ENCODE measurements around the gene ARL4C.
A peak's percentile ranks its signal among the peaks of the same experiment; 100 is the strongest.
"Not testable (repeated sequence)": the region's sequence is repeated elsewhere in the genome, so short reads cannot be mapped to it uniquely, and the experiment has no call there.

The ARL4C gene

DNA sequence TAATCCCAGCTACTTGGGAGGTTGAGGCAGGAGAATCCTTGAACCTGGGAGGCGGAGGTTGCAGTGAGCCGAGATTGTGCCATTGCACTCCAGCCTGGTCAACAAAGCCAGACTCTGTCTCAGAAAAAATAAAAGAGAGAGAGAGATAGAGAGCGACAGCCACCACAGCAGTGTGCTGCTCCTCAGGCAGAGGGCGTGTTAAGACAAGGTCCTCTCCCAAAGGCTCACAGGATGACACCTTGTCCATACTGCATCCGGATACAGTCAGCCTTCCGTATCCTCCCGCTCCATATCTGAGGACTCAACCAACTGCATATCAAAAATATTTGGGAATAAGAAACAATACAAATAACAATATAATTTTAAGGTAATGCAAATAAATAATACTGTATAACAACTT is 20.1 kb downstream of the ARL4C start:
- DNase-seq (ENCODE audit: low read depth in 2 of 2): no peak

DNA sequence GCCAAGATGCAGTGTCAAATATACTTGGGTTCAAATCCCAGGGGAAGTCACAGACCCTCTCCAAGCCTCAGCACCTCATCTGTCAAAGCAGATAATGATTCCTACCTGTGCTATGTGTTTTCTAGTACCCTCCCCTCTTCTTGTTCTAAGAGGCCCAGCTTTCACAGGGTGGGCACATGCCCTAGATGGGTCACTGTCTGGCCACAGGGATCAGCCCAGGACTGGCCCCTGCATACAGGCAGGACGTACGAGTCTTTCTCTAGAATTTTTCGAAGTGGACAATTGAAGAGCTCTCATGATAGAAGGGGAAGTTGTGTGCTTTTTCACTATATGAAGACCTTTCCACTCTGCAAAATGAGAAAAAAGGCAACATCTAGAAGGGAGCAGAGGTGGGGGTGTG is 22.2 kb downstream of the ARL4C start:
- no peak for DNase-seq (ENCODE audit: low read depth in 2 of 2)

DNA sequence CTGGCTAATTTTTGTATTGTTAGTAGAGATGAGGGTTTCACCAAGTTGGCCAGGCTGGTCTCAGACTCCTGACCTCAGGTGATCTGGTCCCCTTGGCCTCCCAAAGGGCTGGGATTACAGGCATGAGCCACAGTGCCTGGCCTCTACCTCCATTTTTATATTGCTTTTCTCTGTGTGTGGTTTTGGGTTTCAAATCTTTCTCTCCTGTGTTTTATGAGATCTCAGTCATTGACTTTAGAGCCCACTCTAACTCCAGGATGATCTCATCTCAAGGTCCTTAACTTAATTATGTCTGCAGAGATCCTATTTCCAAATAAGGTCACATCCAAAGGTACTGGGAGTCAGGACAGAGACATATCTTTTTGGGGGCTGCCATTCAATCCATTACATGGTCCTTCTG is 24.7 kb downstream of the ARL4C start:
- DNase-seq (ENCODE audit: low read depth in 2 of 2): no peak

DNA sequence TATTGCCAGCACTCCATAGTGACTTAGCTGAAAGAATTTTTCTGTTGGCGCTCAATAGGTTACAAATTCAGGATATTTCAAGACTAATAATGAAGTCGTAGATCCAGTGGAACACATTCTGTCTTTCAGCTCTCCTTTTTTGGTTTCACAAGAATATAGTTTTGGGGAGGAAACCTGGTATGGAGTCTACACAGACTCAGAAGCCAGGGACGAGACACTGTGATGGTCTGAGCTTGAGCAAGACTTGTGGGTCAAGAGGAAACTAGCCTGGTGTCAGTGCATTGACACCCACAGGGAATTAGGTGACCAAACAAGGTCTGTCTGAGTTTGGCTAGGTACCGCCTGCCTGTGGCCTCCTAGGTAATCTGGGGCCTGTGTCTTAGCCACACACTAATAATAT is 26.9 kb downstream of the ARL4C start:
- DNase-seq (ENCODE audit: low read depth in 2 of 2): no peak

DNA sequence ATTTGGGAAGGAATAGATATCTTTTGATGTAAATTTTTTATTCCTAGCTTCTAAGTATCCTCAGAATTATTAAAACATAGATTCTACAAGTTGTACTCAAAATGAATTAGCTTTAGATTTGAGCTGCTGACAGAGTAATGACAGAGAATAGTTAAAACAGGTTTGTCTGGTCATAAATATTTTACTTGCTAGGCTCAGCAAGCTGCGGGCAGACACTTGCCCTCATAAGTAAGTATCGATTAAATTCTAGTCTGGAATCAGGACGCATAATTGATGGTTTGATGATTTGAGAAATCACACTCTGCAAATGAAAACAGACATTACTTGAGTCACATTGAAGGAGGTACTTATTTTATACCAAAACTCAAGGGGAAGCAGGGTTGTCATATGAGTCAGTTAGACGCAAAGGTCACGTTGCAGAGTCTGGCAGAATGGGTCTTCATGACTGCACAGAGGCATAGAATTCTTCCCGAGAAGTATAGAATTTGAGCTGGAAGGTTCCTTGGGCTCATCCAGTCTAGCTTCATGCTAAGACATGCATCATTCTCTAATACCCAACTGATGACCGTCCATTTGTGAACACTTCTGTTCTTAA is 27.5 kb downstream of the ARL4C start:
- DNase-seq (ENCODE audit: low read depth in 2 of 2): no peak

DNA sequence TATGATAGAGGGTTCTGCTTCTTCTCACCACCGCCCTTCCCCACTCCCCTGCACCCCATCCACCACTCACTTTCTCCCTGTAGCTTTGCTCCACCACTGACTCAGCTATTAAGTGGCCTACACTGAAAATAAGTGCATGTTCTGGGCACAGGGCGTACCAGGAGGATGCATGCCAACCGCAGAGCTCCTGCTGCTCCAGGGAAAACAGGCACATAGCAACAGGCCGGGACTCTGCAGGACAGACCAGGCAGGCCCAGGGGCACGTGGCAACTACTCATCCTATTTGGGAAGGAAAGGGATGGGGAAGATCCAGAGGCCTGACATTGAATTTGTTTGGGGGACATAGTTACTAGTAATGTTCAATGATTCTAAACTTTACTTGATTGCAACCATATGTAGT is 28.4 kb downstream of the ARL4C start:
- no peak for DNase-seq (ENCODE audit: low read depth in 2 of 2)

DNA sequence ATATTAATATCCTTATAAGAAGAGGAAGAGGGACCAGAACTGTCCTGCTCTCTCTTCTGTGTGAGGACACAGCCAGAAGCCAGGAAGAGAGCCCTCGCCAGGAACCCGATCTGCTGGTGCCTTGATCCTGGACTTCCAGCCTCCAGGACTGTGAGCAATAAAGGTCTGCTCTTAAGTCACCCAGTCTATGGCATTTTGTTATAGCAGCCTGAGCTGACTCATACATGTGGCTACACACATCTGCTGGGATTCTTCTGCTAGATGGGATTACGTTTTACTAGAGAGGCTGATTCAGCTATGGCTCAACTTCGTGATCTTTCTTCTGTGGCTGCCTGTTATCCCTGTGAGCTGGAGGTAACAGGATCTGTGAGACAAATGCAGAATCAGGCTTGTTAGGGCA is 29.6 kb downstream of the ARL4C start:
- no peak for DNase-seq (ENCODE audit: low read depth in 2 of 2)

DNA sequence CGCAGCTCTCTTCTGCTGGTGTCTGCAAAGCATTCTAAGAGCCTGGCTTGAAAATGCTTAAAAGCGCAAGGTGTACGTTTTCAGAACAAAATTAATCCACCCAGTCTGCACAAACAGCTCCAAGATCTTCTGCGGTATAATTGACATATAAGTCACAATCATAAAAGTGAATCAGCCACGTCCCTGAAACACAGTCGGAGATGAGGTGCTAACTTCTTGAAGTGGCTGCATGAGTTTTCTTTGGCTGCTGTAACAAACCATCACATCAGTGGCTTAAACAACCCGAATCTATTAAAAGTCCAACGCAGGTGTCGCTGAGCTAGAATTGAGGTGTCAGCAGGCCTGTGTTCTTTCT is 32.6 kb downstream of the ARL4C start:
- DNase-seq (ENCODE audit: low read depth in 2 of 2): no peak

DNA sequence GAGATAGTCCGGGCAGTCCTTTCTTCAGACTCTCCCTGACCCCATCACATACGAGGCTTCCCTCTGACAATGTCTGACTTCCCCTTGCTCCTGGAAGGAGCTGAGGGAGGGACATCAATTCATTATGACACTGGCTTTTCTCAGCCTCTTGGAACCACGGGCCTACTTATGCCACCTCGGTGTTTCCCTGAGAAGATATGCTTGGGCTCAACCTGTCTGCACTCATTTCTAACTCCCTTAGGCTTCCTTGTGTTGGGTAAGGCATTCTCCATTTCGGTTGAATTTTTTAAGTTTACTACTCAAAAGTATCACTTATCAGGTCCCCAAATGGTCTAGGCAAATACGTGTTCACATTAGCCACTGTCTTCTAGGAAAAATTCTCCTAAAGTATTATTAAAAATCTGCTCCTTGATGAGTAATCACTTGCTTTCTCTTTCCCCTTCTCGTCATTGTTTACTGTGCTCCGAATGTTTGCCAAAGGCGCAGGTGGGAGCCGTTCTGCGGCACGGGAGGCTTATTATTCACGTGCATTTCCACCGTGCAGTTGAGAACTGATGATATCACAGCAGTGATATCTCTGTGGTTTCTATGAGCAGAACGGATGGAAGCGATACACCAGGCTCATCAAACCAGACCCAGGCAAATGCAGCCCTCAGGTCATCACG is 33.1 kb downstream of the ARL4C start:
- peak; percentile 43 to 58 for DNase-seq (ENCODE audit: low read depth in 2 of 2)

DNA sequence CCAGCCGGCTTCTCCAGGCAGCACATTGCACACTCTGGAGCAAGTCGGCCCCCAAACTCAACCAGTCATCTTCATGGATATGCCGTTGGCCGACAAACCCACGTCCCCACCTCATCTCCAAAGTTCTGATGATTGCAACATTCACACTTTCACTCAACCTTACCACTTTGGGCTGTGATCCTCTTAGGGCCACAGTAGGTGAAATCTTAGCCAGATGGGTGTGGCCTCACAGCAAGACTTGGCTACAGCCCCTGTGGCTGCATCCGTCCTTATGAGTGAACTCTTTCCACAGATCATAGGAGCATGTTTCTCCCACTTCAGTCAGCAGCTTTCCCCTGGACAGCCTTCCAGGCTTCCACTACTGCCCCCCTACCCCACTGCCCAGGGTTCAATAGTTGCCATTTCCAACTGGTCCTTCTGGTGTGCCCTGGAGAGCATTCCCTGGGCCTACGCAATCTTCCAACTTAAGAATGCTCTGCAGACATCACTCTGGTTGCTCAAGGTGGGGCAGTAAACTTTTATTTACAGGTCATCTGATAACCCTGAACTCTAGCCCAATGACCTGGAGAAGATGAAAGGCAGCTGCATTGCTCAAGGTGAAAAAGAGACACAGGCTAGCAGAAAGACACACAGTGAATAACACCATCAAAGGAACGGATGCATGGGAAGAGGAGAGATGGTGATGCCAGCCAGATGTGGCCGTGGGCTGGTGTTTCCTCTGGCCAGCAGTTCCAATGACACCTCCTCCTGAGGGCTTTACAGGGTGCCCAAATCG is 34.5 kb downstream of the ARL4C start:
- DNase-seq (ENCODE audit: low read depth in 2 of 2): no peak

DNA sequence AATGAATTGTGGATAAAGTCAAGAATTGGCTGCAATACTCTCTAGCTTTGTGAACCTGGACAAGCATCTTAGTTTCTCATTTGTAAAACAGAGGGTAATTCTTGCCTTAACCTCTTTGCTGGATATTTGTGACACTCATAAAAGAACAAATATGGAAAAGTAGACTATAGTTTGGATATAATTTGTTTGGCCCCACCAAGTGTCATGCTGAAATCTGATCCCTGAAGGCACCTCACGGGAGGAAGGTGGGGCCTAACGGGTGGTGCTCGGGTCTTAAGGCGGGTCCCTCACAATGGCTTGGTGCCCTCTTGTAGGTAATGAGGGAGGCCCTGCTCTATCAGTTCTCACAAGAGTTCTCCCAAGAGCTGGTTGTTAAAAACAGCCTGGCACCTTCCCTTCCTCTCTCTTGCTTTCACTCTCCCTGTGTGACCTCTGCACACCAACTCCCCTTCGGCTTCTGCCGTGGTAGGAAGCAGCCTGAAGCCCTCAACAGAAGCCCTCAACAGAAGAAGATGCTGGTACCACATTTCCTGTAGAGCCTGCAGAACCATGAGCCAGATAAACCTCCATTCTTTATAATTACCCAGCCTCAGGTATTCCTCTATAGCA is 37.4 kb downstream of the ARL4C start:
- DNase-seq (ENCODE audit: low read depth in 2 of 2): no peak

DNA sequence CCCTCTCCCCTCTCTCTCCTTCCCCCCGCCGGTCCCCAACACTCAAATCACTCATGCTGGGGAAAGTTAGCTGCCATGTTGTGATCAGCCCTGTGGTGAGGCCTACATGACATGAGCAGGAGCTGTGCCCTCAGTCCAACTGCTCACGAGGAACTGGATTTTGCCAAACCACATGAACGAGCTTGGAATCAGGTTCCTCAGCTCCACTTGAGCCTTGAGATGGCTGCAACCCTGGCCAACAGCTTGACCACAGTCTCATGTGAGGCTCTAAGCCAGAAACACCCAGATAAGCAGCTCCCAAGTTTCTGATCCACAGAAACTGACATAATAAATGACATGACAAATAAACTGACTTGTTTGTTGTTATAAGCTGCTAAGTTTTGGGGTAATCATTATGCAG is 38.4 kb downstream of the ARL4C start:
- DNase-seq (ENCODE audit: low read depth in 2 of 2): no peak

DNA sequence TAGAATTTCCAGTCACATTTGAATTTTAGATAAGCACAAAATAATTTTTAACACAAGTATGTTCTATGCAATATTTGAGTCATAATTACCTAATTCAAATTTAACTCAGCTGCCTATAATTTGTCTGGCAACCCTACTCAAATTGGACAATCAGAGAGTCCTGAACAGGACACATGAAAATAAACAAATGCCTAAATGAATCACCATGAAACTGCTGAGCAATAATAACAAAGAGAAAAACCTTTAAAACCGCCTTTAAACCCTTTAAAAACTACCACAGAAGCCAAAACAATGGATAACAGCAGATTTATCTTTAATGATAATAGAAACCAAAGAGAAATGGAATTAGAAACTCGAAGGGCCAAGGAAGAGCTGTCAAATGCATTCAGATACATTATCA is 39.5 kb downstream of the ARL4C start:
- DNase-seq (ENCODE audit: low read depth in 2 of 2): no peak

DNA sequence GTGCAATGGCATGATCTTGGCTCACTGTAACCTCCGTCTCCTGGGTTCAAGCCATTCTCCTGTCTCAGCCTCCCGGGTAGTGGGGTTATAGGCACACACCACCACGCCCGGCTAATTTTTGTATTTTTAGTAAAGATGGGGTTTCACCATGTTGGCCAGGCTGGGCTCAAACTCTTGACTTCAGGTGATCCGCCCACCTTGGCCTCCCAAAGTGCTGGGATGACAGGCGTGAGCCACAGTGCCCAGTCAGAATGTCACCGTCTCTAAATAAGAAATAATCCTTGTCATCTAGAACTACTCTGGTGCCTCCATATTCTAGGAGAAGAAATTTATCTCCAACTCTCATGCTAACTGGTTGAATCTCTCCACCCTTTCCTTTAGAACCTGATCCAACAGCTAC is 41.6 kb downstream of the ARL4C start:
- DNase-seq (ENCODE audit: low read depth in 2 of 2): not testable (repeated sequence)

DNA sequence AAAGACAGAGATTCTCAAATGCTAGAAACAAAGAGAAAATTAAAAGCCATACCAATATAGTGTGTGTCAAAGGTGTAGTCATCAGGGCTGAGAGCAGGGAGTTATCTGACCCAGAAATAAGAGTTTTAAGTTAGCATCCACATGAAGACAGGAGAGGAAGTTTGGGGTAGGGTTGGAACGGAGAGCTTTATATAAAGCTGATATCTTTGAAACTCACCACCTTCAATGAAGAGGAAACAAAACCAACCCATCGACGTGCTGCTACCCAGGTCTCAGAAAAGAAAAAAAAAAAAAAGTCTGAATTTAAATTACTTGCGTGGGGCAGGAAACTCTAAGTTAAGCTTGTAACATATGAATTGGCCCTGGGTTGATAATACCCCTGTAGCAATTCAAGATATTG is 42.4 kb downstream of the ARL4C start:
- no peak for DNase-seq (ENCODE audit: low read depth in 2 of 2)

DNA sequence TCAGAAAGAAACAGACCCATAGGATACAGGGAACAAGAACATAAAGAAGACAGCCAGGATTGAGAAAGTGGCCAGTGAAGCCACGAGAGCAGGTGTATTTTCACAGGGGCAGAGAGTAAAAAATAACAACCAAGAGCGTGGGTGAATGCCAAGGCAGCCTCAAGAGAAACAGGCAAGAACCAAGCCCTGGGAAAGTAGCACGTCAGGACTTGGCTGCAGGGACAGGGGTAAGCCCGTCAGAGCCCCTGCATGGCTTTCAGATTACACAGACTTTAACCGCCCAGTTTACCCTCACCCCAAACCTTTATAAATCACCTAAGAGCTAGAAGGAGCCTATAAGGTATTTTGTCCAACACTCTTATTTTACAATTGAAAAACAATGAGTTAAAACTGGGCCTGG is 43.7 kb downstream of the ARL4C start:
- no peak for DNase-seq (ENCODE audit: low read depth in 2 of 2)

DNA sequence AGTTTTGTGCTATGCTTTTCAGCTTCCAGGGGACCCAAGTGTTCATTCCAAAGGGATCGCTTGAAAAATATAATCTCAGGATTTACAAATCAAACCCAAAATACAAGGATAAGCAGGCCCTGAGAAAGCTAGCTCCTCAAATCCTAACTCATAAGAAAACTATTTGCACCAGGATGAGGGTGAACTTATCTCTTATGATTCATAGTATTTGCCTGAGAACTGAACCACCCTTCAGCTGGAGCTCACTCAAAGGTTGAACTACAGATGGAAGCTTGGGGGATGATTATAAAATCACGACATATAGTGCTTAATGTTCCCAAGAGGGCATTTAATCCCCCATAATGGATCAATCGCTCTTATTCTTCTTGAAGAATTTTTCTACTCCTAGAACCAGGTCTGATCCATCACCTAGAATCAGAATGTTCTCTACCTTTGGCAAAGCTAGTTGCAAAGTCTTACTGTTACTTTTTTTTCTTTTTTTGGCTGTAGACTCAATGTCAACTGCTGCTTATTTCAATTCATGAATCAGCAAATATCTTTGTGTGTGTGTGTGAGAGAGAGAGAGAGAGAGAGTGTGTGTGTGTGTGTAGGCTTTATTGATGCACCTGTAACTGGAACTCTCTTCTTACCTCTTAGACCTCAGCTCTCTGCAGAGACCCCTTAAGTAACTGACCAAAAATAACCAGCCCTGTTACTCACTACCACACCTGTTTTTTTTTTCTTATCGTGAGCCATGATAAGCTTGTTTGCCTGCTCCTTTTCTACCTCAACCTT is 44.8 kb downstream of the ARL4C start:
- no peak for DNase-seq (ENCODE audit: low read depth in 2 of 2)

DNA sequence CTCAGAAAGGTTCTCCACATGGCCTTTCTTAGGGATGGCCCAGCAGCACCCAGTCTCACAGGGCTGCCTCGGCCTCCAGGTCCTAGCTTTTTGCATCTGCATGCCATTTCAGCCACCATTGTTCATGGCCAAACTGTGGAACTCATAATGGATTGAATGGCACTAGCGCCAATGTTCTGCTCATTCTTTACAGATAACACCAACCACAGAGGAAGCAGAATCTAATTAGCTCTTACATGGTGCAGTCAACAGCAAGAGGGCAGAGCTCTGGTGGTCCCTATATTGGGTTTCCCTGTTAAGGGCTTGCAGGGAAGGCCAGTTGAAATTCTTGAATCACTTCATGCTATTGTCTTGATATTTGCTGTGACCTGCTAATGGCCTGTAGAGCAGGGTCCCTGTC is 45.6 kb downstream of the ARL4C start:
- DNase-seq (ENCODE audit: low read depth in 2 of 2): no peak

DNA sequence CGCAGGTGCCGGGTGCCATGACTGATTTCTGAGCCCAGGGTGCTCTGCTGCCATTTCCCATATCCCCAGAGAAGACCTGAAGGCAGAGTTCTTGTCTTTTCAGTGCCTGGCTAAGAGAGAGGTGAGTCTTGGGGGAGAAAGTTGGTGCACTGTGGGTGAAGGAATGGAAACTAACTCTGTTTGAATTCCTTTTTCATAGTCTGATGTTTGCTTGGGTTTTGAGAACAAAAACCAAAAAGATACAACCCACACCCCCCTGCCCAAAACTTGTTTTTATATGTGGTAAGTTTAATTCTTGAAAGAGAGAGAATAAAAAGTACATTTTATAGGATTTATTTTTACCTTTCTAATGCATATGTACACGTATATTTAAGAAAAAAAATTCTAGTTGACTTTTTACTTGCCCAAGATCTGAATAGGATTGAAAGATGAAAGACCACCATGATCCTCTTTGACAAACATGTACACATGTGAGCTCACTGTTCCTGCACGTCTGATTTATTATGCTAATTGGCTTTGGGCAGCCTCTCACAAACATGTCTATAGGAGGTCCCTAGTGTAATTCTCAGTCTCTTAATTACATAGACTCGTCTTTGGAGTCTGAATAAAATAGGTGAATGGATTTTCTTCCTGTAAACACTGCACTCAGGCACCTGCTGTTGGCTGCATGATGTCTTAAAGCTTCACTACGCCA is 46.3 kb downstream of the ARL4C start:
- no peak for DNase-seq (ENCODE audit: low read depth in 2 of 2)

DNA sequence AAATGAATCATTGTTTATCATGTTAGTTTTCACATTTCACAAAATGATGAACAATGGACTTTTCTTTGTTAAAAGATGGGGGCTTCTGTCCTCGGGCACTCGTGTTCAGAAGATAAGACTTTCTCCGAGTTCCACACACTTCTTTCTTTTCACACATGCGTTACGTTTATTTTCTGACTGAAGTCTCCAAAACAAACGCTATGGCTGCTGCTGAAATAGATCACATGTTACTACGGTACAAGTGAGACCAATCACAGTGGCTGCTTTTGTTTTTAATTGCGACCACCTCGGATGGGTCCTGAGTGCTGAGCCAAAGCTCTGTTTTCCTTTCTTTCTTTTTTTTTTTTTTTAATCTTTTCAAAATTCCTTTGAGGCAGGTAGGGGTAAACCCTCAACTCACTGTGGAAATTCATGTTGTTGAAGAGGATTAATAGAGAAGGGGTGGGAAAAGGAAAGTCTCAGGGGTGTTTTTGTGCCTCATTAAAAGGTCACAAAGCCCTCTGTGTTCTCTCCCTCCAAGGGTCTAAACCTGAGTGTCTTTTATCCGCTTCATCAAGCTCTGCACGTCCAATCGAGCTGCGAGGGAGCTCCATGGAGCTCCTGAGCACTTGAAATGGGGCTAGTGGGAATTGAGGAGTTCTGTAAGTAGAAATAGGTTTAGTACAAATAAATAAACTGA is 48.2 kb downstream of the ARL4C start:
- no peak for DNase-seq (ENCODE audit: low read depth in 2 of 2)

DNA sequence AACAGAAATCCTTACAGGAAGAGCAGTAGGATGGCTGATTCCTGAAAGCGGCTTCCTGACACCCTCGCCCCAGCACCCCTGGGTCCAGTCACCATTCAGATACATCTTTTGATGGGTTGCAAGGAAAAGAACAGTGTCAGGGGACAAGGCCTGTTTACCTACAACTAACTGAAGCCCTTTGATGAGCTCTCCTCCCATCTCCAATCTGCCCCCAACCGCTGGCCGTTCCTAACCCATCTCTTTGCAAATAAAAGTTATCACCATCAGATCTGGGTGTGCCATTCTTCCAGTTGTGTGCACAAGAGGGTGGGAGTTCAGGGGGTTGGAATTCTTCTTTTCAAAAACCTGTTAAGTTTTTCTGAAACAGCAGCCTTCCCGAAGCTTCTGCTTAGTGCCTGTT is 48.9 kb downstream of the ARL4C start:
- DNase-seq (ENCODE audit: low read depth in 2 of 2): no peak
